ENCODE measurements around the gene TTN.
"Not testable (repeated sequence)": the region's sequence is repeated elsewhere in the genome, so short reads cannot be mapped to it uniquely, and the experiment has no call there.

The TTN gene

DNA sequence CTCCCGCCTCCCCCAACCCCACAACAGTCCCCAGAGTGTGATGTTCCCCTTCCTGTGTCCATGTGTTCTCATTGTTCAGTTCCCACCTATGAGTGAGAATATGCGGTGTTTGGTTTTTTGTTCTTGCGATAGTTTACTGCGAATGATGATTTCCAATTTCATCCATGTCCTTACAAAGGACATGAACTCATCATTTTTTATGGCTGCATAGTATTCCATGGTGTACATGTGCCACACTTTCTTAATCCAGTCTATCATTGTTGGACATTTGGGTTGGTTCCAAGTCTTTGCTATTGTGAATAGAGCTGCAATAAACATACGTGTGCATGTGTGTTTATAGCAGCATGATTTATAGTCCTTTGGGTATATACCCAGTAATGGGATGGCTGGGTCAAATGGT lies 282.2 kb downstream of the TTN start:
- not testable (repeated sequence) for H3K36me3 ChIP-seq (ENCODE audit: control insufficient read depth, insufficient read depth, low read length); H3K27me3 ChIP-seq (ENCODE audit: control insufficient read depth, insufficient read depth, low read length); H3K4me3 ChIP-seq (ENCODE audit: low read depth, low read length); H3K9me3 ChIP-seq (ENCODE audit: control insufficient read depth, insufficient read depth, low read length); H3K9ac ChIP-seq (ENCODE audit: low read depth, low read length); H3K4me1 ChIP-seq (ENCODE audit: control insufficient read depth, insufficient read depth, low read length)

DNA sequence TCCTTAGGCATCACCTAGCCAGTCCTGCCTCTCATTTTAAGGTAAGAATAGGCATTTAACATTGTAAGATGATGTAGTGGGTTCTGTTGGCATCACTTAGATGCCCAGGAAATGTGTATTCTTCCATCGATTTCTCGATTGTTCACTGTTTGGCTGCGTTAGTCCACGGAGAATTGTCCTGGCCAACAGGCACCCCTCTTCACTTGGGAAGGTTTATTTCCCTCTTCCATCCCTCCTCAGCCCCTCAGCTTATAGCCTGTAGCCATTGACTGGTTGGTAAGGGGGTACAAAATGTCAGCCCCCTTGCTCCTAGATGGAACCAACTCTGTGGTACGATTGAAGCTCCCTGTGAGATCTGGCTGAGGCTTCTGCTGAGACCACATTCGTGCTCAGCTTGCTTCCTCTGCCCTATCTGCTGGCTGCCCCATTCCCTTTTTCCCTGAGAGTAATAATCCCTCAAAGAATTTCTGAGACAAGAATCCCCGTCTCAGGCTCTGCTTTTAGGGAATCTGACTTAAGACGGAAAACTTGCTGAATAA lies 283.6 kb downstream of the TTN start:
- Histone ChIP-seq H3K27me3 (ENCODE audit: control insufficient read depth, insufficient read depth, low read length) (no peaks in the 10 kb centered on the region), H3K4me1 (ENCODE audit: control insufficient read depth, insufficient read depth, low read length) (no peaks in the 10 kb centered on the region), H3K9ac (ENCODE audit: low read depth, low read length) (peak overlapping the region; percentile 97), H3K4me3 (ENCODE audit: low read depth, low read length) (peak overlapping the region; percentile 77), H3K36me3 (ENCODE audit: control insufficient read depth, insufficient read depth, low read length) (no peaks in the 10 kb centered on the region), H3K9me3 (ENCODE audit: control insufficient read depth, insufficient read depth, low read length) (no peaks in the 10 kb centered on the region)

GRCh38 chr2:178522950-178523595 lies 284.1 kb downstream of the TTN start:
- H3K4me1 ChIP-seq (ENCODE audit: control insufficient read depth, insufficient read depth, low read length), result no peaks in the 10 kb centered on the region
- no peaks in the 10 kb centered on the region for H3K36me3 ChIP-seq (ENCODE audit: control insufficient read depth, insufficient read depth, low read length)
- H3K27me3 ChIP-seq (ENCODE audit: control insufficient read depth, insufficient read depth, low read length), result no peaks in the 10 kb centered on the region
- H3K9ac ChIP-seq (ENCODE audit: low read depth, low read length), result peak overlapping the region; percentile 97
- H3K4me3 ChIP-seq (ENCODE audit: low read depth, low read length), result peak overlapping the region; percentile 77
- no peaks in the 10 kb centered on the region for H3K9me3 ChIP-seq (ENCODE audit: control insufficient read depth, insufficient read depth, low read length)

DNA sequence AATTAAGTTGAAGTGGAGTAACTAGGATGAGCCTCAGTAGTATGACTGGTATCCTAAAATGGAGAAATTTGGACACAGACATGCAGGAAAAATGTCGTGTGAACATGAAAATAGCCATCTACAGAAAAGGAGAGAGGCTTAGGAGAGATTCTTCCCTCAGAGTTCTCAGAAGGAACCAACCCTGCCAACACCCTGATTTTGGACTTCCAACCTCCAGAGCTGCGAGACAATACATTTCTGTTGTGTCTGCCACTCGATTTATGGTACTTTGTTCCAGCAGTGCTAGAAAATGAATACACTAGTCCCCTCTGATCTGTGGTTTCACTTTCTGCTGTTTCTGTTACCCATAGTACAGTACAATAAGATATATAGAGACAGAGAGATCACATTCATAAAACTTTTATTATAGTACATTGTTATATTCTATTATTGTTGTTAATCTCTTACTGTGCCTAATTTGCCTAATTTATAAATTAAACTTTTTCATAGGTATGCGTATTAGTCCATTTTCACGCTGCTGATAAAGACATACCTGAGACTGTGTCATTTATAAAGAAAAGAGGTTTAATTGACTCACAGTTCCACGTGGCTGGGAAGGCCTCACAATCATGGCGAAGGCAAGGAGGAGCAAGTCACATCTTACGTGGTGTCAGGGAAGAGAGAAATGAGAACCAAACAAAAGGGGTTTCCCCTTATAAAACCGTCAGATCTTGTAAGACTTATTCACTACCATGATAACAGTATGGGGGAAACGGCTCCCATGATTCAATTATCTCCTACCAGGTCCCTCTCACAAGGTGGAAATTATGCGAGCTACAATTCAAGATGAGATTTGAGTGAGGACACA lies 285.7 kb downstream of the TTN start:
- no peaks in the 10 kb centered on the region for H3K9me3 ChIP-seq (ENCODE audit: control insufficient read depth, insufficient read depth, low read length)
- H3K4me3 ChIP-seq (ENCODE audit: low read depth, low read length), result no peak overlapping the region
- no peaks in the 10 kb centered on the region for H3K27me3 ChIP-seq (ENCODE audit: control insufficient read depth, insufficient read depth, low read length)
- H3K9ac ChIP-seq (ENCODE audit: low read depth, low read length), result no peak overlapping the region
- no peaks in the 10 kb centered on the region for H3K4me1 ChIP-seq (ENCODE audit: control insufficient read depth, insufficient read depth, low read length)
- H3K36me3 ChIP-seq (ENCODE audit: control insufficient read depth, insufficient read depth, low read length), result no peaks in the 10 kb centered on the region

DNA sequence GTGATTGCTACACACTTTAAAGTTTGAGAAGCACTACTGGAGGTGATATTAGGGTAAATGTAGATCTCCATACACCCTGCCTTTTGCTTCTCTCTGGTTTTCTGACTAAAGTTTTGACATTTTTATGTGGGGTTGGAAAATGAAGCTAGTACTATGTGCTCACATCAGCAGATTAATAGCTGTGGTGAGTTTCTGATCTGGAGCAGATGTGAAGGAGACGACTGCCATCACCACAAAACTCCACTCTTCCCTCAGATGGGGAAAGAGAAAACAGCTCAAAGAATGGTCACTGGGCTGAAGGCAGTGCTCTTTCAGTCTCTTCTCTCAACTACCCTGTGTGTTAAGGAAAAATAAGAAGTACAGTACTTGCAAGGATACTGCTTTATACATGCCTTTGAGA lies 289.7 kb downstream of the TTN start:
- no peak overlapping the region for H3K9ac ChIP-seq (ENCODE audit: low read depth, low read length)
- H3K36me3 ChIP-seq (ENCODE audit: control insufficient read depth, insufficient read depth, low read length), result no peaks in the 10 kb centered on the region
- no peak overlapping the region for H3K4me3 ChIP-seq (ENCODE audit: low read depth, low read length)
- no peaks in the 10 kb centered on the region for H3K9me3 ChIP-seq (ENCODE audit: control insufficient read depth, insufficient read depth, low read length)
- H3K4me1 ChIP-seq (ENCODE audit: control insufficient read depth, insufficient read depth, low read length), result no peaks in the 10 kb centered on the region
- no peaks in the 10 kb centered on the region for H3K27me3 ChIP-seq (ENCODE audit: control insufficient read depth, insufficient read depth, low read length)

DNA sequence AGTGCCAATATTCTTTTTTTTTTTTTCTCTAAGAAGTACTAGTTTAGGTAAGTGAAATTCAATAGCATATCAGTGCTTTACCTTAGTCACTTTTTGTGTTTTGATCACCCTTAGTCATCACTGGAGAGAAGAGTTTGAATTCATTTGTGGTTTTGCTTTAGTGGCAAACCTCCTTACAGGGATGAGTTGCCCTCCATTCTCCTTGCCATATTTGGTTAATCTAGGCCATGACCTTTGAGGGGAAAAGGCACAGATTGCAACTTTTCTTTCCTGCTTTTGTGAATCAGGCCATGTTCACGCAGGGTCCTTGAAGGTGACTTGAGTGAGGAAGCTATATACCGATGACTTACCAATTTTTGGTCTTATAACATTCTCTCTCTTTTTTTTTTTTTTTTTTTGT lies 292.6 kb downstream of the TTN start:
- Histone ChIP-seq H3K4me3 (ENCODE audit: low read depth, low read length) (no peak overlapping the region), H3K27me3 (ENCODE audit: control insufficient read depth, insufficient read depth, low read length) (no peaks in the 10 kb centered on the region), H3K36me3 (ENCODE audit: control insufficient read depth, insufficient read depth, low read length) (no peaks in the 10 kb centered on the region), H3K9me3 (ENCODE audit: control insufficient read depth, insufficient read depth, low read length) (no peaks in the 10 kb centered on the region), H3K9ac (ENCODE audit: low read depth, low read length) (no peak overlapping the region), H3K4me1 (ENCODE audit: control insufficient read depth, insufficient read depth, low read length) (no peaks in the 10 kb centered on the region)

GRCh38 chr2:178513876-178514275 lies 293.3 kb downstream of the TTN start:
- H3K4me3 ChIP-seq (ENCODE audit: low read depth, low read length), result no peak overlapping the region
- H3K9ac ChIP-seq (ENCODE audit: low read depth, low read length), result no peak overlapping the region
- H3K27me3 ChIP-seq (ENCODE audit: control insufficient read depth, insufficient read depth, low read length), result no peaks in the 10 kb centered on the region
- H3K36me3 ChIP-seq (ENCODE audit: control insufficient read depth, insufficient read depth, low read length), result no peaks in the 10 kb centered on the region
- H3K4me1 ChIP-seq (ENCODE audit: control insufficient read depth, insufficient read depth, low read length), result no peaks in the 10 kb centered on the region
- H3K9me3 ChIP-seq (ENCODE audit: control insufficient read depth, insufficient read depth, low read length), result no peaks in the 10 kb centered on the region

DNA sequence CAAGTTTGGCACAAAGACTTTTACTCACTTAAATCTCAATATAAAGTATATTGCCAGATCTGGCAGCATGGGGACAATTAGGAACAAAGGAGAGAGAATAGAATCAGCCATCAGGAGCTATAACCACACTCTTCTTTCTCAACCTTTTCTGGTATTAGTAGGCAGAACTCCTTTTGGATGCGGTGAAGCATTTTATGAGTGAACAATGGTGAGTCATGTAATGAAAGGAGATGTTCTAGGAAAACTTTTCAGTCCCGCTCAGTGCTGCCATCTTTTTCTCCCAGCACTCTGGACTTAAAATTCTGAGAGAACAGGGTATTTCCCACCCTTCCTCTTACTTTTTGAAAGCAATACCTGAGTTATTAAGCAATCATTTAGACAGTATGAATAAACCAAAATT lies 294.7 kb downstream of the TTN start:
- no peak overlapping the region for H3K4me3 ChIP-seq (ENCODE audit: low read depth, low read length)

DNA sequence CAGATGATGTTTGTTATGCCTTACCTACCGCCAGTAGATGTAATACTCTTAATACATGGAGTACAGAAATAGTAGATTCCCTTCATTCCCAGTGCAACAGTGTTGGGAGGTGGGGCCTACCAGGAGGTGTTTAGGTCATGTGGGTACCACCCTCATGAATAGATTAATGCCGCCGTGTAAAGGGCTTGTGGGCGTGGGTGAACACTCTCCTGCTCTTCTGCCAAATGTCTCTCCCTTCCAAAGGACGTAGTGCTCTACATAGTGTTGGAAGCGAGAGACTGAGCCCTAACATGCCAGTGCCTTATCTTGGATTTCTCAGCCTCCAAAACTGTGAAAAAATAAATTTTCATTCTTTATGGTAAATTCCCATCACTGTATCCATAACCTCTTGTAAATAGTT lies 296.8 kb downstream of the TTN start:
- Histone ChIP-seq H3K9me3 (ENCODE audit: control insufficient read depth, insufficient read depth, low read length) (no peaks in the 10 kb centered on the region), H3K4me3 (ENCODE audit: low read depth, low read length) (no peak overlapping the region), H3K36me3 (ENCODE audit: control insufficient read depth, insufficient read depth, low read length) (no peaks in the 10 kb centered on the region), H3K4me1 (ENCODE audit: control insufficient read depth, insufficient read depth, low read length) (peaks cover 10% of the 10 kb centered on the region), H3K9ac (ENCODE audit: low read depth, low read length) (no peak overlapping the region), H3K27me3 (ENCODE audit: control insufficient read depth, insufficient read depth, low read length) (no peaks in the 10 kb centered on the region)

More for the DNA sequence above, 294.7 kb downstream of the TTN start:
- Histone ChIP-seq H3K36me3 (ENCODE audit: control insufficient read depth, insufficient read depth, low read length) (no peaks in the 10 kb centered on the region), H3K27me3 (ENCODE audit: control insufficient read depth, insufficient read depth, low read length) (no peaks in the 10 kb centered on the region), H3K9ac (ENCODE audit: low read depth, low read length) (no peak overlapping the region), H3K4me1 (ENCODE audit: control insufficient read depth, insufficient read depth, low read length) (no peaks in the 10 kb centered on the region), H3K9me3 (ENCODE audit: control insufficient read depth, insufficient read depth, low read length) (no peaks in the 10 kb centered on the region)

DNA sequence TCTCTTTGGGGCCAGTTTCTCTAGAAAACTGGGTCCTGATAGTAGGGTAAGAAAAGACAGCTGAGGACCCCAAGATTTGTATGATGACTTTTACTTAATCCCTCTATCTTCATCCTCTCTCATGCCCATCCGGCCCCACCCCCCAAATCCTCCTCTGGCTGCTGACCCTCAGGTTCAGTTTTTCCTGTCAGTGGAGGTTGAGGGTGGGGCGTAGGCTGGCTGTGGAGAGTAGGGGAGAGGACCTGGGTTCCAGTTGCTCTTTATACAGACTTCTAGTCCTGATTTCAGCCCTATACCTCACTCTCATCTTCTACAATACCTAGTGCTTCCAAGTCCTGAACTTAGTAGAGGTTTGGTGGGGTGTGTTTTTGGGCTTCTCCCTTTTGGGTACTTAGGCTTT lies 298.6 kb downstream of the TTN start:
- no peaks in the 10 kb centered on the region for H3K27me3 ChIP-seq (ENCODE audit: control insufficient read depth, insufficient read depth, low read length)
- H3K4me3 ChIP-seq (ENCODE audit: low read depth, low read length), result no peak overlapping the region
- H3K36me3 ChIP-seq (ENCODE audit: control insufficient read depth, insufficient read depth, low read length), result no peaks in the 10 kb centered on the region
- no peaks in the 10 kb centered on the region for H3K9me3 ChIP-seq (ENCODE audit: control insufficient read depth, insufficient read depth, low read length)
- H3K9ac ChIP-seq (ENCODE audit: low read depth, low read length), result no peak overlapping the region
- H3K4me1 ChIP-seq (ENCODE audit: control insufficient read depth, insufficient read depth, low read length), result peaks cover 10% of the 10 kb centered on the region

DNA sequence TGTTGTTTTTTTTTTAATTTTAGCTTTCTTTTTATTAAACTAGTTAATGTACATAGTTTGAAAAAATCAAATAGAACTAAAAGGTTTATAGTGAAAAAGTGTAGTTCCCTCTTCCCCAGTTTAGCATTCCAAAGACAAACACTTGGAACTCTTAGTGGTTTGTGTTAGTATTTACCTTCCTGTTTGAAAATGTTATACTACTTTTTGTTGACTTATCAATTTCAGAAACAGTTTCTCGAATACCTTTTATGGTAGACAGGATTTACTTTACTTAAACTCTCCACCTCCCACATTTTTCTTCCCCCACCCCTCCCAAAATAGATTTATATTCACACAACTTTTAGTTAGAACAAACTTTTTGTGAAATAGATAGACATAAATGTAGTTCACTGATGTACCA lies 300.3 kb downstream of the TTN start:
- Histone ChIP-seq H3K36me3 (ENCODE audit: control insufficient read depth, insufficient read depth, low read length) (no peaks in the 10 kb centered on the region), H3K4me3 (ENCODE audit: low read depth, low read length) (no peak overlapping the region), H3K4me1 (ENCODE audit: control insufficient read depth, insufficient read depth, low read length) (peaks cover 10% of the 10 kb centered on the region), H3K9me3 (ENCODE audit: control insufficient read depth, insufficient read depth, low read length) (no peaks in the 10 kb centered on the region), H3K27me3 (ENCODE audit: control insufficient read depth, insufficient read depth, low read length) (no peaks in the 10 kb centered on the region), H3K9ac (ENCODE audit: low read depth, low read length) (no peak overlapping the region)

DNA sequence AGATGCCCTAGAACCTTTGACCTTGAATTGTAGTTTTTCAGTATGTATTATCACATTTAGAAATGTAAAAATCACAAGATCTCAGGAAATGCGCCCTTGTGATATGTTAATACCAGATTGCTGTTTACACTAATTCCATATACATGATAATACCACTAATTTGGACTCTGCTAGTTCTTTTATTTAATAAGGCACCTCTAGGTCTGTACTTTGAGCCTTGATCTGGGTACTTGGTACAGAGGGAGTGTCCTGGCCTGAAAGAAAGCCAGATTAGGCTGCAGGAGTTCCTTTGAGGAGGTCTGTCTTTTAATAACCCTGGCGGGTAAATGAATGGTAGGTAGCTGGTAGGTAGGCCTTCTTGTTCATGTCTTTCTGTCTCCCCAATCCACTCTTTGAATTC lies 300.7 kb downstream of the TTN start:
- Histone ChIP-seq H3K4me1 (ENCODE audit: control insufficient read depth, insufficient read depth, low read length) (peaks cover 10% of the 10 kb centered on the region), H3K4me3 (ENCODE audit: low read depth, low read length) (no peak overlapping the region), H3K27me3 (ENCODE audit: control insufficient read depth, insufficient read depth, low read length) (no peaks in the 10 kb centered on the region), H3K9me3 (ENCODE audit: control insufficient read depth, insufficient read depth, low read length) (no peaks in the 10 kb centered on the region), H3K36me3 (ENCODE audit: control insufficient read depth, insufficient read depth, low read length) (no peaks in the 10 kb centered on the region), H3K9ac (ENCODE audit: low read depth, low read length) (no peak overlapping the region)

All from iPS-15b (cell line).